Endothelial cell (in vitro differentiated cells): ENCODE results near the gene HAL. TPM values are rescaled to one million over a fixed set of nuclear protein-coding genes. Genes with fewer than 3 reads are reported as not detected.

ENCODE experiments used
- DNase-seq: peaks from one replicate; pipeline ENCODE4 v3.0.0; 2021; ENCODE audit warnings: low spot score
- H3K27ac Mint-ChIP-seq: one replicate; pipeline ENCODE4 v1.8.0; 2021; ENCODE audit warnings: mixed read lengths, inconsistent platforms; ENCODE audit not compliant: unreplicated experiment
- H3K27me3 Mint-ChIP-seq: one replicate; pipeline ENCODE4 v1.8.0; 2021; ENCODE audit warnings: mild to moderate bottlenecking, moderate library complexity, mixed read lengths, inconsistent platforms; ENCODE audit not compliant: unreplicated experiment
- H3K36me3 Mint-ChIP-seq: one replicate; pipeline ENCODE4 v1.8.0; 2021; ENCODE audit warnings: mild to moderate bottlenecking, low read depth, mixed read lengths, inconsistent platforms; ENCODE audit not compliant: unreplicated experiment
- H3K4me1 Mint-ChIP-seq: one replicate; pipeline ENCODE4 v1.8.0; 2021; ENCODE audit warnings: mild to moderate bottlenecking, mixed read lengths, inconsistent platforms; ENCODE audit not compliant: unreplicated experiment
- H3K4me3 Mint-ChIP-seq: one replicate; pipeline ENCODE4 v1.8.0; 2021; ENCODE audit warnings: mild to moderate bottlenecking, mixed read lengths, inconsistent platforms; ENCODE audit not compliant: unreplicated experiment
- H3K9me3 Mint-ChIP-seq: one replicate; pipeline ENCODE4 v1.8.0; 2021; ENCODE audit warnings: mixed read lengths, inconsistent platforms; ENCODE audit not compliant: unreplicated experiment
- CTCF ChIP-seq: fragments of 200-600 bp; sonication (generic); IDR thresholded peaks from one replicate; pipeline ENCODE4 v1.5.0; 2021; ENCODE audit warnings: antibody characterized with exemption; ENCODE audit not compliant: unreplicated experiment
- long read RNA-seq: library from polyadenylated mRNA; unstranded; transcript quantifications from one replicate; pipeline ENCODE4 v2.0.0, GENCODE V29; 2020; ENCODE audit not compliant: unreplicated experiment
- total RNA-seq: library from RNA; stranded (reverse); fragmentation: NEBNext Ultra II Directional; extraction: Animal tissue kit (Norgen Biotek cat#: 25700); gene quantifications from one replicate; pipeline ENCODE4 v1.2.1, GENCODE V29; 2021; ENCODE audit not compliant: unreplicated experiment

HAL gene, protein sequence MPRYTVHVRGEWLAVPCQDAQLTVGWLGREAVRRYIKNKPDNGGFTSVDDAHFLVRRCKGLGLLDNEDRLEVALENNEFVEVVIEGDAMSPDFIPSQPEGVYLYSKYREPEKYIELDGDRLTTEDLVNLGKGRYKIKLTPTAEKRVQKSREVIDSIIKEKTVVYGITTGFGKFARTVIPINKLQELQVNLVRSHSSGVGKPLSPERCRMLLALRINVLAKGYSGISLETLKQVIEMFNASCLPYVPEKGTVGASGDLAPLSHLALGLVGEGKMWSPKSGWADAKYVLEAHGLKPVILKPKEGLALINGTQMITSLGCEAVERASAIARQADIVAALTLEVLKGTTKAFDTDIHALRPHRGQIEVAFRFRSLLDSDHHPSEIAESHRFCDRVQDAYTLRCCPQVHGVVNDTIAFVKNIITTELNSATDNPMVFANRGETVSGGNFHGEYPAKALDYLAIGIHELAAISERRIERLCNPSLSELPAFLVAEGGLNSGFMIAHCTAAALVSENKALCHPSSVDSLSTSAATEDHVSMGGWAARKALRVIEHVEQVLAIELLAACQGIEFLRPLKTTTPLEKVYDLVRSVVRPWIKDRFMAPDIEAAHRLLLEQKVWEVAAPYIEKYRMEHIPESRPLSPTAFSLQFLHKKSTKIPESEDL
- total RNA-seq: 1.1 TPM
- long read RNA-seq: 0 reads

- Mint-ChIP-seq H3K27ac (no peak within 1 kb of the TSS), H3K4me1 (peaks cover 3% of the 10 kb centered on the region)
Measured at GRCh38 chr12:95996034-95996658, at the start of gene HAL. Gene HAL (minus strand): TSS chr12:95996344. CDS start chr12:95995910, 434 bp downstream.

DNA sequence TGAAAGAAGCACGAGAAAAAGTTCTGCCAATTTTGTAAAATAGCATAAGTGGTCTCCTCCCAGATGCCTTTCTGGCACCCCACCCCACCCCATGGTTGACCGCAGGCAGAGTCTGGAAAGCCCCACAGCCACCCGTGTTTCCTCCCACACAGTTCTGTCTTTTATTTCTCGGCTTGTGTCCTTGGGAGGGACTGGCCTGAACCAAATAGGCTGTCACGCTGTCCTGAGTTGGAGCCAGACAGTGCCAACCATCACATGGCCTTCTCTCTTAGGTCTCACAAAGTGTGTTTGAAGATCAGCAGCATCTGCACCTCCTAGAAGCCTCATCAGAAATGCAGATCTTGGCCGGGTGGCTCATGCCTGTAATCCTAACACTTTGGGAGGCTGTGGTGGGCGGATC is 49.4 kb upstream of the HAL start:
- no peaks in the 10 kb centered on the region for H3K9me3 Mint-ChIP-seq
- peaks cover 6% of the 10 kb centered on the region for H3K4me1 Mint-ChIP-seq
- H3K36me3 Mint-ChIP-seq: no peaks in the 10 kb centered on the region
- TF ChIP-seq CTCF: no peak
- no peak for DNase-seq
- no peak overlapping the region for H3K4me3 Mint-ChIP-seq
- H3K27me3 Mint-ChIP-seq: peaks cover 4% of the 10 kb centered on the region
- H3K27ac Mint-ChIP-seq: no peak overlapping the region

More at GRCh38 chr12:95996034-95996658, at the start of gene HAL:
- H3K27me3 Mint-ChIP-seq: peaks cover 3% of the 10 kb centered on the region
- DNase-seq: no peak
- TF ChIP-seq CTCF: no peak
- no peak within 1 kb of the TSS for H3K4me3 Mint-ChIP-seq
- H3K9me3 Mint-ChIP-seq: no peaks in the 10 kb centered on the region
- peaks cover 7% of the 10 kb centered on the region for H3K36me3 Mint-ChIP-seq

- no peak overlapping the region for H3K4me3 Mint-ChIP-seq
- TF ChIP-seq CTCF: no peak
- H3K36me3 Mint-ChIP-seq: no peaks in the 10 kb centered on the region
- H3K27me3 Mint-ChIP-seq: peaks cover 4% of the 10 kb centered on the region
- peaks cover 6% of the 10 kb centered on the region for H3K4me1 Mint-ChIP-seq
- no peak for DNase-seq
- no peaks in the 10 kb centered on the region for H3K9me3 Mint-ChIP-seq
- H3K27ac Mint-ChIP-seq: no peak overlapping the region
Measured at GRCh38 chr12:96044943-96045290, 48.8 kb upstream of the HAL start.

- Mint-ChIP-seq H3K9me3 (no peaks in the 10 kb centered on the region), H3K4me1 (peaks cover 6% of the 10 kb centered on the region), H3K36me3 (no peaks in the 10 kb centered on the region), H3K4me3 (no peak overlapping the region), H3K27me3 (peaks cover 4% of the 10 kb centered on the region), H3K27ac (no peak overlapping the region)
- DNase-seq: no peak
- no peak for TF ChIP-seq CTCF
Measured at GRCh38 chr12:96044017-96044942, 48.1 kb upstream of the HAL start.
